HG03439 (cell line): Measurements from ENCODE around the gene PARP1.
"Not testable (repeated sequence)": the region's sequence is repeated elsewhere in the genome, so short reads cannot be mapped to it uniquely, and the experiment has no call there.

ENCODE experiments used
- ATAC-seq: cut with Tn5 transposase; IDR thresholded peaks from one replicate; pipeline ENCODE4 v1.9.1; 2021; ENCODE audit warnings: mild to moderate bottlenecking, moderate library complexity; ENCODE audit not compliant: unreplicated experiment

PARP1 gene

GRCh38 chr1:226429858-226430715 lies 22.2 kb upstream of the PARP1 start:
- no peak for ATAC-seq

DNA sequence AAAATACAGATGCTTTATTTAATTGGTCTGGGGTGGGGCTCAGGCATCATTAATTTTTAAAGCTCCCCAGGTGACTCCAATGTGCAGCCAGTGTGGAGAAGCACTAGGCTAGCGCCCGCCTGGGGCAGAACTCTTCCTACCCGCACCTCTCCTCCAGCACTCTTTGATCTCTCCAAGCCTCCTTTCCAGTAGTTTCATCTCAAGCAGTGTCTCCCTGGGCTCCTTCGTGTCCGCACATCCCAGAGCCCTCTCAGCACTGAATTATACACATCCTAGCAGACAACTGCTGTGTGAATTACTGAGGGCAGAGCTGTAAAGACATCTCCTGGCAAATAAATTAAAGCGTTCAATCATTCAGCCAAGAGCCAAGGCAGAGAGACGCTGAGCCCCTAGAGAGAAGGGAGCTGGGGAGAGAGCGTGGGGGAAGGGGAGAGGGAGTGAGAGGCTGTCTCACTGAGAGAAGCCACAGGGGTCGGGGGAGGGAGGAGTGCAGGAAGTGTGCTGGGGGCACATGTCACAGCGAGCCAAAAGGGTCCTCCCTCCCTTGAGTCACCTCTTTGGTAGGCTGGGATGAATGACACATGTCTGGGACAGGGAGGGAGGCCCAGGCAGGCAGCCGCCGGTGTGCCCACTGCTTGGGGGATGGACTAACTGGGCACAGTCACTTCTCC lies 21.0 kb upstream of the PARP1 start:
- no peak for ATAC-seq

- ATAC-seq, result no peak
Measured at GRCh38 chr1:226428348-226428747, 20.5 kb upstream of the PARP1 start.

- no peak for ATAC-seq
Measured at GRCh38 chr1:226427131-226427530, 19.2 kb upstream of the PARP1 start.

- not testable (repeated sequence) for ATAC-seq
Measured at GRCh38 chr1:226426395-226426794, 18.5 kb upstream of the PARP1 start.

DNA sequence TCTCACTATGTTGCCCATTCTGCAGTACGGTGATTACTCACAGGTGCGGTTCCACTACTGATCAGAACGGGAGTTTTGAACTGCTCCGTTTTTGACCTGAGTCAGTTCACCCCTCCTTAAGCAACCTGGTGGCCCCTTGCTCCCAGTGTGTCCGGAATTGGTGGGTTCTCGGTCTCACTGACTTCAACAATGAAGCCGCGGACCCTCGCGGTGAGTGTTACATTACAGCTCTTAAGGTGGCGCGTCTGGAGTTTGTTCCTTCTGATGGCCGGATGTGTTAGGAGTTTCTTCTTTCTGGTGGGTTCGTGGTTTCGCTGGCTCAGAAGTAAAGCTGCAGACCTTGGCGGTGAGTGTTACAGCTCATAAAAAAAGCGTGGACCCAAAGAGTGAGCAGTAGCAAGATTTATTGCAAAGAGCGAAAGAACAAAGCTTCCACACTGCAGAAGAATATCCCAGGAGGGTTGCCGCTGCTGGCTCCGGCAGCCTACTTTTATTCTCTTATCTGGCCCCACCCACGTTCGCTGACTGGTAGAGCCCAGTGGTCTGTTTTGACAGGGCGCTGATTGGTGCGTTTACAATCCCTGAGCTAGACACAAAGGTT lies 17.6 kb upstream of the PARP1 start:
- no peak for ATAC-seq

DNA sequence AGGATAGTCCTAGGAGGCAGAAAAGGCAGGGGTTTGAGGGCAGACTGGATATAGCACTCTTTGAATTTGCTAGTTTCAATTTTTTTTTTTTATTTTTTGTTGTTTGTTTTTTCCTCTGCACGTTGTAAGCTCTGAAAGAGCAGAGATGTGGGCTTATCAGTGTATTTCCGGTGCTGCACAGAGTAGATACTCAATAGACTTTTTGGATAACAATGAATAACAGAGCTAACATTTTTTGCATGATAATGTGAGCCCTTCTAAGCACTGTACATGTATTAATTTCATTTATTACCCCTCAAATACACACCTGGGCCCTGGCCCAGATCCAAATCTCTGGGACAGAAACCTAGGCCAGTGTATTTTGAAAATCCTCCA lies 17.1 kb upstream of the PARP1 start:
- no peak for ATAC-seq

GRCh38 chr1:226424221-226425003 lies 16.5 kb upstream of the PARP1 start:
- no peak for ATAC-seq

DNA sequence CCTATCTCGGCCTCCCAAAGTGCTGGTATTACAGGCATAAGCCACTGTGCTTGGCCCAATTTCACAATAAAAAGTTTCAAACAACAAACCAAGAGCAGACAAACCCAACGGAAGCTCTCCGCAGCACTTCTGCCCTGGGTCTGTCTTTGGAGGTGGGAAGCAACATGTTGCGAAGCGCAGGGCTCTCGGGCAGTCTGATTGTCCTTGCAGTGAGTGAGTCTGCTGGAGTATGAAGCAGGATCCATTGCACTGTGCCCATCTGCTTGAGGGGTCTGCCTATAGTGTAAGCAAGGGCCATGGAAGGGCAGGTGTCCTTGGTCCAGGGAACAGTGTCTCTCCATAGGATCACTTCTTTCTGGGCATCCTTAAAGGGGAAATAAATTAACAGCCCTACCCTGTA lies 14.6 kb upstream of the PARP1 start:
- ATAC-seq, result no peak

DNA sequence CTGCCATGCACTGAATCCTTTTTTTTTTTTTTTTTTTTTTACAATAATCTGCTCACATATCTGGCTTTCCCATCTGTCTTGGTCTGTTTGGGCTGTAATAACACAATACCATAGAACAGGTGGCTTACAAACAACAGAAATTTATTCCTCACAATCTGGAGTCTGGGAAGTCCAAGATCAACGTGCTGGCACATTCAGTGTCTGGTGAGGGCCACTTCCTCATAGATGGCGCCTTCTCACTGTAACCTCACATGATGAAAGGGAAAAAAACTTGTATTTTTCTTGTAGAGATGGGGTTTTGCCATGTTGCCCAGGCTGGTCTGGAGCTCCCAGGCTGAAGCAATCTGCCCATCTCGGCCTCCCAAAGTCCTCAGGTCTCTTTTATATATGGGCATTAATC lies 13.0 kb upstream of the PARP1 start:
- ATAC-seq, result no peak

DNA sequence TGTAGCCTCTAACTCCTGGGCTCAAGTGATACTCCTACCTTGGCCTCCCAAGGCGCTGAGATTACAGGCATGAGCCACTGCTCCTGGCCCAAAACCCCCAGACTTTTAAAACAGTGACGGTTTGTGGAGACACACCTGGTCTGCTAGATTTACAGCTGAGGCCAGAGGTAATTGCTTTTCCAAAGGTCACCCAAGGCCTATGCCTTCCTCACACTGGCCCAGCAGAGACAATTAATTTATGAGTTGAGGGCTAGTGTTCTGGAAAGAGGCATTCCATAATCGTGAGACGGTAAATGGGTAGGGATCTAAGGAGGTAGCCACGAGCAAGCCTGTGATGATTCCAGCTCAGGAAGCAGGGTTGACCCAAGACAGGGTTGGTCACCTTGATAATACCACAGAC lies 12.4 kb upstream of the PARP1 start:
- no peak for ATAC-seq

GRCh38 chr1:226419284-226420029 lies 11.6 kb upstream of the PARP1 start:
- ATAC-seq, result no peak

DNA sequence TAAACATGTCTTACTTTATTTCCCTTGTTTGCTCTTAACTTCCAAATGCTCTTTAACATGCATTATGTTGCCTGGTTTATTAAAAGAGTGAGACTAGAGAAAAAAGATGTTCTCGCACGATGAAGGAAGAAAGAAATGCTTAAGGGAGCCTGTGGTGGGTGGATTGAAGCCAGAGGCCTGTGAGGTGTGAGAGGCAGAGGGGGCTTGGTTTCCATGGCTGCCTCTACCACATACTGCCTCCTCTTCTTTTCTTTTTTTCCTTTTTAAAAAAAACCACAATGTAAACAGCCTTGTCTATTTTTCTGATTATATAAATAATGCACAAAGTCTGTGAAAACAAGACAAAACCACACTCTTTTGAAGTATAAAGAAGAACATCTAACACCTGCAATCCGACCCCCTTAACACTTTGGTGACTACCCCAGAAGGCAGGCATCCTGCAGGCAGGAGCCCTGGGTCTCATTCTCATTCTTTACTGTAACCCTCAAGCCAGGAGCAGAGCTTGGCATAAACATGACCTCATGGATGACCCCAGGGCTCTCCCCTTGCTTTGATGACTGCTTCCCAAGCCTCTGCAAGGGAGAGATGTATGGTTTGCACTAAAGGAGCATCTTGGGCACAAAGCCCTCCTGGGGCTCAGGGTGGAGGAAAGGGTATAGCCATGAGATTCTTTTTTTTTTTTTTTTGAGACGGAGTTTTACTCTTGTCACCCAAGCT lies 10.1 kb upstream of the PARP1 start:
- no peak for ATAC-seq

DNA sequence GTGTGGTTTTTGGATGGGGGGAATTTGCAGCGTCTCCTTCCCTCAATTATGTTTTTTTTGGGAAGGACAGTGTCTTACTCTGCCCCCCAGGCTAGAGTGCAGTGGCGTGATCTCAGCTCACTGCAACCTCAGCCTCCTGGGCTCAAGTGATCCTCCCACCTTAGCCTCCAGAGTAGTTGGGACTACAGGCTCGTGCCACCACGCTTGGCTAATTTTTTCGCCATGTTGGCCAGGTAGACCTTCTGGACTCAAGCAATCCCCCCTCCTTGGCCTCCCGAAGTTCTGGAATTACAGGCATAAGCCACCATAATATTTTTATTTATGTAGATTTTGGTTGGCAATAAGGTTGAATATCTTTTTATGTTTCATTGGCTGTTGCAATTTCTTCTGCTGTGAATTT lies 9.5 kb upstream of the PARP1 start:
- no peak for ATAC-seq

GRCh38 chr1:226414098-226414698 lies 6.3 kb upstream of the PARP1 start:
- ATAC-seq, result no peak

- ATAC-seq, result no peak
Measured at GRCh38 chr1:226411619-226412018, 3.7 kb upstream of the PARP1 start.

DNA sequence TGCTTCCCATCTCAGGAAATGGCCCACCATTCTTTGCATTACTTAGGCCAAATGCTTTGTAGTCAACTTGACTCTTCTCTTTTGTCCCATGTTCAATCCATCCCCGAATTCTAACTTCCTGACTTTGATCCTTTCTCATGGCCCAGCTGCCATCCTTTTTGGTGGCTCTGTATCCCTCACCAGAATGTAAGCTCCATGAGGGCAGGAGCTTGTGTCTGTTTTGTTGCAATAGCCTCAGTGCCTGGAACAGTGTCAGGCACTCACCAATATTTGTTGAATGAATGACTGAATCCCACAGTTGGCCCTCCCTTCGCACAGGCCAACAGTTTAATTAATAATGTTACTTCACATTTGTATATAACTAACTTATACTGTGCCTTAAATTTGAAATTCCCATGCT lies 3.1 kb upstream of the PARP1 start:
- no peak for ATAC-seq

GRCh38 chr1:226409392-226409791 lies 1.5 kb upstream of the PARP1 start:
- ATAC-seq, result no peak
